H9 (cell line): ENCODE results near the gene ASTN2. TPM values are rescaled to one million over a fixed set of nuclear protein-coding genes. Genes with fewer than 3 reads are reported as not detected.

ENCODE experiments used
- DNase-seq: peaks from one replicate; pipeline ENCODE4 v3.0.0-alpha.2; 2017
- H2AFZ ChIP-seq: one replicate; pipeline ENCODE4 v1.6.1; 2013; ENCODE audit warnings: mild to moderate bottlenecking, low read length, control low read depth, moderate library complexity
- H2AK5ac ChIP-seq: 2 replicates; pipeline ENCODE4 v1.6.1; 2013; ENCODE audit warnings: low read length, control low read depth, mixed read lengths; ENCODE audit not compliant: insufficient read length
- H2BK120ac ChIP-seq: one replicate; pipeline ENCODE4 v1.6.1; 2013; ENCODE audit warnings: low read depth, mild to moderate bottlenecking, low read length, control low read depth, inconsistent platforms; ENCODE audit not compliant: poor library complexity, severe bottlenecking
- H2BK12ac ChIP-seq: 2 replicates; pipeline ENCODE4 v1.6.1; 2013; ENCODE audit warnings: low read length, control low read depth, mixed read lengths, low read depth; ENCODE audit not compliant: insufficient read length
- H2BK15ac ChIP-seq: 2 replicates; pipeline ENCODE4 v1.6.1; 2013; ENCODE audit warnings: low read depth, low read length, control low read depth
- H2BK20ac ChIP-seq: one replicate; pipeline ENCODE4 v1.6.1; 2013; ENCODE audit warnings: low read depth, mild to moderate bottlenecking, low read length, control low read depth, inconsistent platforms; ENCODE audit not compliant: poor library complexity, severe bottlenecking
- H2BK5ac ChIP-seq: 2 replicates; pipeline ENCODE4 v1.6.1; 2013; ENCODE audit warnings: low read length, control low read depth, mixed read lengths; ENCODE audit not compliant: insufficient read length
- H3K14ac ChIP-seq: 2 replicates; pipeline ENCODE4 v1.6.1; 2013; ENCODE audit warnings: low read length, control low read depth; ENCODE audit not compliant: insufficient read depth
- H3K18ac ChIP-seq: 2 replicates; pipeline ENCODE4 v1.6.1; 2013; ENCODE audit warnings: low read depth, mild to moderate bottlenecking, mixed read lengths, low read length, control low read depth; ENCODE audit not compliant: insufficient read length
- H3K23ac ChIP-seq: 2 replicates; pipeline ENCODE4 v1.6.1; 2013; ENCODE audit warnings: low read length, control low read depth, mixed read lengths, low read depth; ENCODE audit not compliant: insufficient read length
- H3K23me2 ChIP-seq: 2 replicates; pipeline ENCODE4 v1.6.1; 2013; ENCODE audit warnings: low read depth, mild to moderate bottlenecking, mixed read lengths, low read length, control low read depth; ENCODE audit not compliant: insufficient read length, poor library complexity, severe bottlenecking
- H3K27ac ChIP-seq: 2 replicates; pipeline ENCODE4 v1.5.1; 2013; ENCODE audit warnings: low read length, control low read depth, mixed read lengths, low read depth; ENCODE audit not compliant: insufficient read length
- H3K27me3 ChIP-seq: 2 replicates; pipeline ENCODE4 v1.6.1; 2013; ENCODE audit warnings: low read length, control low read depth, inconsistent platforms; ENCODE audit not compliant: insufficient read depth
- H3K4ac ChIP-seq: 2 replicates; pipeline ENCODE4 v1.6.1; 2013; ENCODE audit warnings: low read depth, mild to moderate bottlenecking, control low read depth, inconsistent platforms, low read length, moderate library complexity
- H3K4me1 ChIP-seq: 2 replicates; pipeline ENCODE4 v1.6.1; 2013; ENCODE audit warnings: low read length, control low read depth, inconsistent platforms; ENCODE audit not compliant: insufficient read depth
- H3K4me2 ChIP-seq: 2 replicates; pipeline ENCODE4 v1.6.1; 2013; ENCODE audit warnings: low read length, control low read depth, mixed read lengths; ENCODE audit not compliant: insufficient read length, insufficient read depth
- H3K56ac ChIP-seq: 2 replicates; pipeline ENCODE4 v1.6.1; 2013; ENCODE audit warnings: low read depth, mild to moderate bottlenecking, mixed read lengths, low read length, control low read depth; ENCODE audit not compliant: insufficient read length
- H3K79me1 ChIP-seq: 2 replicates; pipeline ENCODE4 v1.6.1; 2013; ENCODE audit warnings: low read depth, mild to moderate bottlenecking, moderate library complexity, low read length, control low read depth, inconsistent platforms; ENCODE audit not compliant: insufficient read depth, poor library complexity, severe bottlenecking
- H3K79me2 ChIP-seq: 2 replicates; pipeline ENCODE4 v1.6.1; 2013; ENCODE audit warnings: low read length, control low read depth, inconsistent platforms; ENCODE audit not compliant: insufficient read depth
- H3K9ac ChIP-seq: 2 replicates; pipeline ENCODE4 v1.6.1; 2013; ENCODE audit warnings: low read length, control low read depth, mixed read lengths; ENCODE audit not compliant: insufficient read length; ENCODE audit errors: extremely low read depth
- H3K9me3 ChIP-seq: one replicate; pipeline ENCODE4 v1.6.1; 2013; ENCODE audit warnings: low read depth, low read length, inconsistent platforms; ENCODE audit not compliant: control insufficient read depth
- H3T11ph ChIP-seq: one replicate; pipeline ENCODE4 v1.6.1; 2013; ENCODE audit warnings: mild to moderate bottlenecking, low read length, control low read depth, inconsistent platforms
- H4K20me1 ChIP-seq: one replicate; pipeline ENCODE4 v1.6.1; 2013; ENCODE audit not compliant: control insufficient read depth, insufficient read length, insufficient read depth
- H4K5ac ChIP-seq: 2 replicates; pipeline ENCODE4 v1.6.1; 2013; ENCODE audit warnings: low read depth, mild to moderate bottlenecking, mixed read lengths, low read length, control low read depth; ENCODE audit not compliant: insufficient read length
- H4K8ac ChIP-seq: replicated peaks from 2 replicates; pipeline ENCODE4 v1.6.1; 2013; ENCODE audit warnings: low read length, control low read depth, mixed read lengths, low read depth; ENCODE audit not compliant: insufficient read length
- H4K91ac ChIP-seq: 2 replicates; pipeline ENCODE4 v1.6.1; 2013; ENCODE audit warnings: low read depth, mild to moderate bottlenecking, moderate library complexity, mixed read lengths, low read length, control low read depth; ENCODE audit not compliant: insufficient read length
- H3K27ac Mint-ChIP-seq, 3 experiments: 2 replicates in 2 of 3; 3 replicates in 1 of 3; pipeline ENCODE4 v1.8.0; 2020 to 2021; ENCODE audit warnings: mixed read lengths in 3 of 3, mild to moderate bottlenecking in 1 of 3, moderate library complexity in 1 of 3
- H3K27me3 Mint-ChIP-seq: 2 replicates; pipeline ENCODE4 v1.8.0; 2021; ENCODE audit warnings: low read depth, mild to moderate bottlenecking, moderate library complexity, mixed read lengths
- H3K36me3 Mint-ChIP-seq, 3 experiments: 2 replicates in 2 of 3; 3 replicates in 1 of 3; pipeline ENCODE4 v1.8.0; 2020 to 2021; ENCODE audit warnings: low read depth in 3 of 3, mixed read lengths in 3 of 3; ENCODE audit not compliant: insufficient read depth in 1 of 3
- H3K4me1 Mint-ChIP-seq, 2 experiments: 2 replicates each; pipeline ENCODE4 v1.8.0; 2020; ENCODE audit warnings: mixed read lengths in 2 of 2
- H3K4me3 Mint-ChIP-seq, 2 experiments: 2 replicates in 1 of 2; 3 replicates in 1 of 2; pipeline ENCODE4 v1.8.0; 2020 to 2021; ENCODE audit warnings: mild to moderate bottlenecking in 2 of 2, mixed read lengths in 2 of 2, moderate library complexity in 1 of 2
- H3K9me3 Mint-ChIP-seq, 2 experiments: 2 replicates in 1 of 2; 3 replicates in 1 of 2; pipeline ENCODE4 v1.8.0; 2020; ENCODE audit warnings: mild to moderate bottlenecking in 2 of 2, mixed read lengths in 2 of 2, moderate library complexity in 1 of 2
- CTCF ChIP-seq: fragments of 200-600 bp; sonication (generic); conservative IDR thresholded peaks from 3 replicates; pipeline ENCODE4 v1.8.0; 2021; ENCODE audit warnings: antibody characterized with exemption, mild to moderate bottlenecking
- WGBS: extraction: QIAGEN DNeasy Blood & Tissue Kit; methylation state at CpG from one replicate; pipeline ENCODE4 v1.1.7; 2013; ENCODE audit warnings: missing lambda C conversion rate, low lambda C conversion rate, mixed read lengths; ENCODE audit not compliant: insufficient read length; ENCODE audit errors: extremely low coverage; 5-methylcytosine and 5-hydroxymethylcytosine counted together
- total RNA-seq: library from RNA; stranded (reverse); gene quantifications from 2 replicates; pipeline ENCODE4 v1.2.1, GENCODE V29; 2021

ASTN2 gene
- total RNA-seq, 1 experiment from 2014 or later: 9.7 TPM

GRCh38 chr9:117412006-117412715 is 2.7 kb downstream of the ASTN2 start:
- H3K79me2 ChIP-seq: no peaks in the 10 kb centered on the region
- peak; percentile 32 for DNase-seq
- no peak overlapping the region for H3K56ac ChIP-seq
- H2AK5ac ChIP-seq: no peak overlapping the region
- peaks cover 21% of the 10 kb centered on the region for H3K23me2 ChIP-seq
- H4K91ac ChIP-seq: no peak overlapping the region
- H3K9ac ChIP-seq: no peak overlapping the region
- no peak overlapping the region for H2BK20ac ChIP-seq
- H4K20me1 ChIP-seq: no peaks in the 10 kb centered on the region
- 0 out of 2 replicates have a peak, but pooled peaks cover 2% of the 10 kb centered on the region for H3K4me1 ChIP-seq
- no peak overlapping the region for H3K14ac ChIP-seq
- H3K9me3 ChIP-seq: no peaks in the 10 kb centered on the region
- H2BK12ac ChIP-seq: no peak overlapping the region
- TF ChIP-seq CTCF: no peak
- H3T11ph ChIP-seq: no peak overlapping the region
- no peak overlapping the region for H3K27ac ChIP-seq
- peak overlapping the region; percentile 26 to 91; a peak in 4 of 5 replicates for H3K4me3 Mint-ChIP-seq
- H4K8ac ChIP-seq: no peak overlapping the region
- no CpG with 5 or more reads among the region's 17 CpGs for WGBS
- H3K27ac Mint-ChIP-seq: peak overlapping the region in 1 of 3 experiments; percentile 32; a peak in 1 of 7 replicates
- no peaks in the 10 kb centered on the region for H3K79me1 ChIP-seq
- H3K27me3 Mint-ChIP-seq: peaks cover 35% of the 10 kb centered on the region
- H3K23ac ChIP-seq: no peak overlapping the region
- H2BK15ac ChIP-seq: no peak overlapping the region
- H3K27me3 ChIP-seq: peaks cover 37% of the 10 kb centered on the region
- H3K18ac ChIP-seq: no peak overlapping the region
- H3K9me3 Mint-ChIP-seq: no peaks in the 10 kb centered on the region; a peak in 1 of 5 replicates
- no peak overlapping the region for H3K4ac ChIP-seq
- peak overlapping the region; percentile 73 for H3K4me2 ChIP-seq
- H4K5ac ChIP-seq: no peak overlapping the region
- peaks cover 23 to 35% of the 10 kb centered on the region in 2 experiments for H3K4me1 Mint-ChIP-seq
- H2BK120ac ChIP-seq: no peak overlapping the region
- peaks cover 0 to 4% (median 0%) of the 10 kb centered on the region in 3 experiments; a peak in 2 of 7 replicates for H3K36me3 Mint-ChIP-seq
- H2AFZ ChIP-seq: no peak overlapping the region
- no peak overlapping the region for H2BK5ac ChIP-seq
